ENCODE results near the gene TRAFD1. TPM values are rescaled to one million over a fixed set of nuclear protein-coding genes. Genes with fewer than 3 reads are reported as not detected.

The TRAFD1 gene
- total and polyA plus RNA-seq, 2 donors (not counting 3 experiments of a cell fraction or from before 2014, with no cell fraction given) = 20.3 to 24.9 TPM

GRCh38 chr12:112163056-112163455, 37.7 kb downstream of the TRAFD1 start:
- no peak overlapping the region for H2AFZ ChIP-seq (ENCODE audit: low read depth, low read length)
- H3K4me1 ChIP-seq (ENCODE audit: control insufficient read depth, extremely low read depth, insufficient read depth, low read length) = no peaks in the 10 kb centered on the region
- dilution Hi-C loops (cut with MboI; ENCODE audit: extremely low pct_ligation_motif_present, low sequenced_read_pairs) (no loop called here), intact Hi-C loops (cut with micrococcal nuclease) (no loop called here)
- peaks cover 0 to 14% of the 10 kb centered on the region in 2 experiments for H3K36me3 ChIP-seq (ENCODE audit: control insufficient read depth in 2 of 2, extremely low read depth in 1 of 2, insufficient read depth in 2 of 2, low read length in 2 of 2)
- H3K27me3 ChIP-seq (ENCODE audit: control insufficient read depth in 2 of 2, insufficient read depth in 2 of 2, low read length in 2 of 2) = no peaks in the 10 kb centered on the region
- DNase-seq (ENCODE audit: low read depth, low spot score) (no peak), FAIRE-seq (no peak)
- H3K9ac ChIP-seq (replicated peaks; ENCODE audit: extremely low read depth, insufficient read depth, low read length) = no peak overlapping the region
- H3K27ac ChIP-seq (ENCODE audit: insufficient read depth, low read depth, low read length) = no peak overlapping the region
- no peaks in the 10 kb centered on the region for H3K79me2 ChIP-seq (ENCODE audit: control insufficient read depth, insufficient read depth, low read length)
- BruUV-seq (replicated peaks) = no TSS peak
- no peaks in the 10 kb centered on the region for H4K20me1 ChIP-seq (replicated peaks; ENCODE audit: control insufficient read depth, extremely low read depth, insufficient read depth, low read length)
- H3K9me3 ChIP-seq (replicated peaks; ENCODE audit: control insufficient read depth, insufficient read depth, low read length) = no peaks in the 10 kb centered on the region
- no peak overlapping the region for H3K4me3 ChIP-seq (replicated peaks in 1 of 3; ENCODE audit: insufficient read depth in 1 of 3, low read depth in 1 of 3, low read length in 3 of 3)
- CTCF ChIA-PET = no interaction called here
- no peak overlapping the region for H3K4me2 ChIP-seq (ENCODE audit: insufficient read depth, low read length)
- POLR2A ChIA-PET = no interaction called here
- no peaks in the 10 kb centered on the region for H3K9me1 ChIP-seq (replicated peaks; ENCODE audit: control insufficient read depth, extremely low read depth, insufficient read depth, low read length)
- TF ChIP-seq POLR2A (IDR thresholded peaks at IDR 0.05; ENCODE audit: low read depth, low read length) = no peak

- H3K4me3 ChIP-seq (replicated peaks in 1 of 3; ENCODE audit: insufficient read depth in 1 of 3, low read depth in 1 of 3, low read length in 3 of 3) = no peak overlapping the region
- H3K36me3 ChIP-seq (ENCODE audit: control insufficient read depth in 2 of 2, extremely low read depth in 1 of 2, insufficient read depth in 2 of 2, low read length in 2 of 2) = peaks cover 0 to 12% of the 10 kb centered on the region in 2 experiments
- no peak overlapping the region for H3K9ac ChIP-seq (replicated peaks; ENCODE audit: extremely low read depth, insufficient read depth, low read length)
- H3K9me3 ChIP-seq (replicated peaks; ENCODE audit: control insufficient read depth, insufficient read depth, low read length) = no peaks in the 10 kb centered on the region
- dilution Hi-C loops (cut with MboI; ENCODE audit: extremely low pct_ligation_motif_present, low sequenced_read_pairs) = no loop called here
- ChIA-PET CTCF (no interaction called here), POLR2A (no interaction called here)
- no peaks in the 10 kb centered on the region for H4K20me1 ChIP-seq (replicated peaks; ENCODE audit: control insufficient read depth, extremely low read depth, insufficient read depth, low read length)
- no peaks in the 10 kb centered on the region for H3K27me3 ChIP-seq (ENCODE audit: control insufficient read depth in 2 of 2, insufficient read depth in 2 of 2, low read length in 2 of 2)
- H3K9me1 ChIP-seq (replicated peaks; ENCODE audit: control insufficient read depth, extremely low read depth, insufficient read depth, low read length) = no peaks in the 10 kb centered on the region
- TF ChIP-seq POLR2A (IDR thresholded peaks at IDR 0.05; ENCODE audit: low read depth, low read length) (no peak), FOS (IDR thresholded peaks at IDR 0.05; ENCODE audit: borderline replicate concordance, insufficient read depth, low read length) (no peak), MYC (IDR thresholded peaks at IDR 0.05; ENCODE audit: low read depth, low read length) (no peak), GATA2 (IDR thresholded peaks at IDR 0.05; ENCODE audit: insufficient read depth, insufficient read length, low read depth, low read length) (no peak), POLR2AphosphoS5 (IDR thresholded peaks at IDR 0.05; ENCODE audit: insufficient read depth, low read depth, low read length) (no peak), JUN (IDR thresholded peaks at IDR 0.05; ENCODE audit: borderline replicate concordance, insufficient read depth, insufficient read length, low read depth) (no peak), EZH2 (IDR thresholded peaks at IDR 0.05; ENCODE audit: borderline replicate concordance, low read depth, low read length, severe bottlenecking) (no peak)
- TF ChIP-seq, protein P1, sequence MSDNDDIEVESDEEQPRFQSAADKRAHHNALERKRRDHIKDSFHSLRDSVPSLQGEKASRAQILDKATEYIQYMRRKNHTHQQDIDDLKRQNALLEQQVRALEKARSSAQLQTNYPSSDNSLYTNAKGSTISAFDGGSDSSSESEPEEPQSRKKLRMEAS (IDR thresholded peaks at IDR 0.05; ENCODE audit: insufficient read depth, insufficient read length) = no peak
- H3K27ac ChIP-seq (ENCODE audit: insufficient read depth, low read depth, low read length) = no peak overlapping the region
- intact Hi-C loops (cut with micrococcal nuclease) = no loop called here
- BruUV-seq (replicated peaks) = no TSS peak
- no peak for DNase-seq (ENCODE audit: low read depth, low spot score)
- no peak for FAIRE-seq
- H3K79me2 ChIP-seq (ENCODE audit: control insufficient read depth, insufficient read depth, low read length) = no peaks in the 10 kb centered on the region
- H3K4me2 ChIP-seq (ENCODE audit: insufficient read depth, low read length) = no peak overlapping the region
- H3K4me1 ChIP-seq (ENCODE audit: control insufficient read depth, extremely low read depth, insufficient read depth, low read length) = no peaks in the 10 kb centered on the region
- no peak overlapping the region for H2AFZ ChIP-seq (ENCODE audit: low read depth, low read length)
These were observed 38.2 kb downstream of the TRAFD1 start for GRCh38 chr12:112163471-112163991.
